Activated naive CD8-positive, alpha-beta T cell treated with anti-CD3 and anti-CD28 coated beads, Interleukin-2, amount 50 U/mL, for 24 hours (primary cell): ENCODE results near the gene STMN3.

Source experiments
- ATAC-seq: fragments of 150-1000 bp; cut with Tn5 transposase; one replicate; pipeline ENCODE4 v1.10.0; 2021
- DNase-seq: peaks from one replicate; pipeline ENCODE4 v3.0.0; 2021
- H3K27ac Mint-ChIP-seq: one replicate; pipeline ENCODE4 v1.8.0; 2021; ENCODE audit warnings: mild to moderate bottlenecking, mixed read lengths
- H3K27me3 Mint-ChIP-seq: one replicate; pipeline ENCODE4 v1.8.0; 2021; ENCODE audit warnings: mixed read lengths
- H3K36me3 Mint-ChIP-seq: one replicate; pipeline ENCODE4 v1.8.0; 2021; ENCODE audit warnings: low read depth, mixed read lengths
- H3K4me1 Mint-ChIP-seq: one replicate; pipeline ENCODE4 v1.8.0; 2021; ENCODE audit warnings: mixed read lengths
- H3K4me3 Mint-ChIP-seq: one replicate; pipeline ENCODE4 v1.8.0; 2021; ENCODE audit warnings: mild to moderate bottlenecking, moderate library complexity, mixed read lengths
- H3K9me3 Mint-ChIP-seq: one replicate; pipeline ENCODE4 v1.8.0; 2021; ENCODE audit warnings: mixed read lengths

STMN3 gene

DNA sequence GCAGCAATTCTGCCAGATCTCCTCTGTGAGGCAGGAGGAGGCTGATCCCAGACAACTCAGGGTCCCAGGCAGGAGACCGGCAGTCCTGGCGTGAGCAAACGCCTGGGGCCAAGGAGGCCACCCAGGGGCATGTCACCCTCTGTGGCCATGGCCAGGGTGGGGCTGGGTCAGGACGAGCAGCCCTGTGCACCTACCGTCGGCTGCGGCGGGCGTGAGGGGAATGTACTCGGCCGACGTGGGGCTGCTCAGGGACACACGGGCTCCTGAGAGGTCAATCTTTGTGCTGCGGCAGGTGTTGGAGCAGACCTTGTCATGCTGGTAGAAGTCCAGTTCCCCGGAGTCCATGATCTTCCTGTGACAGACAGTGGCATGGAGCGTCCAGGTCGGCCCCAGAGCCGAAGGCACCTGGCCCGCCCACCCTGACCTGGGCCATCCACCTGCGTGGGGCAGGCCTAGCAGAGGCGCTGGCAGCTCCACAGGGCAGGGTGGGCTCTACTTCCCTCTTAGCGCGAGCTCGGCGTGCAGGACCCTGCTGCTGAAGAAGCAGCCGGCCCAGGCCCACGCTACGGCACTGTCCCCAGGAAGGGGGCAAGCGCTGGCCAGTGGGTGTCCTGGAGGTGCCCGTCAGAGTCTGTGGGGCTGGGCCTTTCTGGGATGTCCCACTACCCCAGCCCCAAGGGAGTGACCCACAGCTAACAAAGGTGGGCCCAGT lies 57.7 kb downstream of the STMN3 start:
- H3K36me3 Mint-ChIP-seq, result peaks cover 24% of the 10 kb centered on the region
- no peaks in the 10 kb centered on the region for H3K9me3 Mint-ChIP-seq
- H3K4me3 Mint-ChIP-seq, result no peak overlapping the region
- ATAC-seq (no peak), DNase-seq (no peak)
- no peaks in the 10 kb centered on the region for H3K4me1 Mint-ChIP-seq
- no peaks in the 10 kb centered on the region for H3K27me3 Mint-ChIP-seq
- no peak overlapping the region for H3K27ac Mint-ChIP-seq

DNA sequence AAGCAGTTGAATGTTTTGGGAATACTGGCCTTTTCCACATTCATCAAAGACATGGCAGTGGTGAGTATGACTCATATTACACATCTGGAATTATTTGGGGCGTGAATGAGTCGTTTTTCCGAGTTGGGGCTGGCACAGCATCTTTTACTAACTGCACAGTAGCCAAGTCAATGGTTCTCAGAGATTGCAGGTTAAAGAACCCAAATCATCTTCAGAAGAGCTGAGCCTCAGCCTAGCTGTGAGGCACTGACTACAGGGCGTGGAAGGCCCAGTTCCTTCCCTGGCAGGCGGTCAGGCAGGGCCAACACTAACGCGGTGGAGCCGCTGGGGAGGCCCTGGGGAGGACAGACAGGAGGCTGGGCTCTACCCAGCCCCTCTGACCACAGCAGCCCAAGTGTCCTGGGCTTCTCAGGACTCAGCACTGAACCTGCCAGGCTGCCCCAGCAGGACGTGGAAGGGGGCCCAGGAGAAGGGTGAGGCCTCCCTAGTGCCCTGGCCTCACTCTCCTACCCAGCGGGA lies 59.1 kb downstream of the STMN3 start:
- Mint-ChIP-seq H3K36me3 (peaks cover 26% of the 10 kb centered on the region), H3K27ac (no peak overlapping the region), H3K27me3 (no peaks in the 10 kb centered on the region), H3K4me1 (no peaks in the 10 kb centered on the region), H3K9me3 (no peaks in the 10 kb centered on the region), H3K4me3 (no peak overlapping the region)
- DNase-seq, result no peak
- no peak for ATAC-seq

DNA sequence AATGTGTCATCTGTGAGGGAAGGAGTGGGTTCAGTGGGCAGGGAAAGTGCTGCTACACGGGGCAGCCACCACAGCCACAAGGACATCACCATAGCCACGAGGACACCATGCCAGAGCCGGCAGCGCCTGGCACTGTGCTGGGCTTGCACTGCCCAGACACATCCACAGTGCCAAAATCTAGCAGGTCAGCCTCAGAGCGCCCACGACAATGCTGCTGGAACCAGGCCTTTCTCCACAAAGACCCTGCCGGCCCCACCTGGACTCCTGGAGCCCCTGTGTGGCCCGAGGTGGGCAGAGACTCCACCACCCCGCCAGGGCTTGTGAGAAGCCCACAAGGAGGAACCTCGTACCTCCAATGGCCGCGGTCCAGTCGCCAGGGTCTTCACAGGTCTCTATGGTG lies 60.6 kb downstream of the STMN3 start:
- DNase-seq, result no peak
- Mint-ChIP-seq H3K36me3 (peaks cover 24% of the 10 kb centered on the region), H3K4me1 (peaks cover 7% of the 10 kb centered on the region), H3K4me3 (no peak overlapping the region), H3K27me3 (no peaks in the 10 kb centered on the region), H3K9me3 (no peaks in the 10 kb centered on the region), H3K27ac (no peak overlapping the region)
- ATAC-seq, result no peak

- Mint-ChIP-seq H3K36me3 (peaks cover 24% of the 10 kb centered on the region), H3K27me3 (no peaks in the 10 kb centered on the region), H3K27ac (no peak overlapping the region), H3K4me3 (no peak overlapping the region), H3K9me3 (no peaks in the 10 kb centered on the region), H3K4me1 (peaks cover 11% of the 10 kb centered on the region)
- DNase-seq (no peak), ATAC-seq (no peak)
Observed at GRCh38 chr20:63591786-63592355, 61.4 kb downstream of the STMN3 start.

GRCh38 chr20:63591147-63591533 lies 62.1 kb downstream of the STMN3 start:
- Mint-ChIP-seq H3K27ac (no peak overlapping the region), H3K4me3 (no peak overlapping the region), H3K4me1 (peaks cover 11% of the 10 kb centered on the region), H3K36me3 (peaks cover 24% of the 10 kb centered on the region), H3K9me3 (no peaks in the 10 kb centered on the region), H3K27me3 (no peaks in the 10 kb centered on the region)
- DNase-seq, result no peak
- ATAC-seq, result no peak

GRCh38 chr20:63590218-63591146 lies 62.7 kb downstream of the STMN3 start:
- no peaks in the 10 kb centered on the region for H3K27me3 Mint-ChIP-seq
- H3K27ac Mint-ChIP-seq, result no peak overlapping the region

More at GRCh38 chr20:63590218-63591146, 62.7 kb downstream of the STMN3 start:
- H3K36me3 Mint-ChIP-seq, result peaks cover 24% of the 10 kb centered on the region
- ATAC-seq (no peak), DNase-seq (no peak)
- H3K9me3 Mint-ChIP-seq, result no peaks in the 10 kb centered on the region
- peaks cover 11% of the 10 kb centered on the region for H3K4me1 Mint-ChIP-seq
- H3K4me3 Mint-ChIP-seq, result no peak overlapping the region
